Measurements from ENCODE around the gene SPINK4. TPM values are rescaled to one million over a fixed set of nuclear protein-coding genes. Genes with fewer than 3 reads are reported as not detected.

The SPINK4 gene
- total RNA-seq, 1 experiment from 2014 or later: not detected

GRCh38 chr9:33289496-33289895 lies 49.5 kb downstream of the SPINK4 start:
- H3K36me3 Mint-ChIP-seq: peaks cover 4% of the 10 kb centered on the region
- ATAC-seq (no peak), DNase-seq (ENCODE audit: low spot score) (no peak)
- no peaks in the 10 kb centered on the region for H3K27me3 Mint-ChIP-seq (ENCODE audit: low read depth)
- TF ChIP-seq GABPB1 (CRISPR knock-in tag; IDR thresholded peaks at IDR 0.05): no peak
- TF ChIP-seq FOXJ3 (CRISPR knock-in tag; IDR thresholded peaks at IDR 0.05; ENCODE audit: borderline replicate concordance): no peak
- TF ChIP-seq PREB (CRISPR knock-in tag; IDR thresholded peaks at IDR 0.05; ENCODE audit: borderline replicate concordance): no peak
- TF ChIP-seq ATF6 (CRISPR knock-in tag; IDR thresholded peaks at IDR 0.05): no peak
- TF ChIP-seq NFE2L1 (CRISPR knock-in tag; IDR thresholded peaks at IDR 0.05): no peak
- no peak for TF ChIP-seq E2F4 (CRISPR knock-in tag; IDR thresholded peaks at IDR 0.05; ENCODE audit: borderline replicate concordance, low read depth)
- TF ChIP-seq ZMAT4 (CRISPR knock-in tag; IDR thresholded peaks at IDR 0.05): no peak
- no peak for TF ChIP-seq JAZF1 (CRISPR knock-in tag; IDR thresholded peaks at IDR 0.05)
- TF ChIP-seq CTCF (IDR thresholded peaks at IDR 0.05): no peak
- no peak for TF ChIP-seq SOX15 (CRISPR knock-in tag; IDR thresholded peaks at IDR 0.05)
- no peak for TF ChIP-seq MAX (CRISPR knock-in tag; IDR thresholded peaks at IDR 0.05)
- no peak for TF ChIP-seq ZNF416 (CRISPR knock-in tag; IDR thresholded peaks at IDR 0.05)
- no peak for TF ChIP-seq ATF3 (CRISPR knock-in tag; conservative IDR thresholded peaks at IDR 0.05)
- H3K4me3 Mint-ChIP-seq: peak overlapping the region; percentile 99
- CTCF ChIA-PET: interaction anchor here (0.6 to 1.7 kb wide), 4 partner anchors 126 to 195 kb away, joined by 3 to 7 read pairs (median 5); no protein-coding TSS in a partner anchor
- no peaks in the 10 kb centered on the region for H3K9me3 Mint-ChIP-seq
- H3K27ac Mint-ChIP-seq: peak overlapping the region; percentile 99; the same call in 1 of the 2 replicates
- POLR2A ChIA-PET: interaction anchor here (1.2 to 1.5 kb wide), 5 partner anchors 13 to 264 kb away, joined by 3 to 13 read pairs (median 6); partner anchors contain the start of genes BAG1, CHMP5, DNAJA1 and NOL6
- H3K4me1 Mint-ChIP-seq: peaks cover 14% of the 10 kb centered on the region

- peak overlapping the region; percentile 99 for H3K27ac Mint-ChIP-seq
- ChIA-PET POLR2A (interaction anchor here (0.6 to 1.5 kb wide), 7 partner anchors 13 to 1024 kb away, joined by 3 to 13 read pairs (median 6); partner anchors contain the start of genes BAG1, CHMP5, DNAJA1 and NOL6), CTCF (interaction anchor here (0.6 to 1.7 kb wide), 6 partner anchors 126 to 234 kb away, joined by 3 to 7 read pairs (median 4); partner anchors contain the start of genes ANKRD18B and AQP3)
- peak overlapping the region; percentile 99 for H3K4me3 Mint-ChIP-seq
- peak; percentile 22 for DNase-seq (ENCODE audit: low spot score)
- H3K36me3 Mint-ChIP-seq: peaks cover 8% of the 10 kb centered on the region
- peak; percentile 15 for ATAC-seq
- no peaks in the 10 kb centered on the region for H3K27me3 Mint-ChIP-seq (ENCODE audit: low read depth)
- TF ChIP-seq ZNF396 (CRISPR knock-in tag; IDR thresholded peaks at IDR 0.05; ENCODE audit: borderline replicate concordance): no peak
- no peak for TF ChIP-seq AFF4 (CRISPR knock-in tag; IDR thresholded peaks at IDR 0.05; ENCODE audit: borderline replicate concordance)
- no peak for TF ChIP-seq USF2 (CRISPR knock-in tag; IDR thresholded peaks at IDR 0.05)
- TF ChIP-seq HMGA2 (CRISPR knock-in tag; IDR thresholded peaks at IDR 0.05): no peak
- TF ChIP-seq TEAD4 (CRISPR knock-in tag; IDR thresholded peaks at IDR 0.05): 0 out of 2 replicates have a peak, but pooled peaks have one; percentile 9
- TF ChIP-seq AR (CRISPR knock-in tag; IDR thresholded peaks at IDR 0.05): peak; percentile 67; the same call in 1 of the 2 replicates
- no peak for TF ChIP-seq ZNF671 (CRISPR knock-in tag; IDR thresholded peaks at IDR 0.05)
- H3K4me1 Mint-ChIP-seq: peaks cover 14% of the 10 kb centered on the region
- no peaks in the 10 kb centered on the region for H3K9me3 Mint-ChIP-seq
Measured at GRCh38 chr9:33289936-33290246, 49.9 kb downstream of the SPINK4 start.
